SK-MEL-5 (cell line): ENCODE data around the gene RSPH1. TPM values are rescaled to one million over a fixed set of nuclear protein-coding genes. Genes with fewer than 3 reads are reported as not detected.
"Not testable (repeated sequence)": the region's sequence is repeated elsewhere in the genome, so short reads cannot be mapped to it uniquely, and the experiment has no call there.

Experiments
- DNase-seq: peaks from one replicate; pipeline ENCODE4 v3.0.0-alpha.2; 2016; ENCODE audit warnings: low read depth, low spot score
- in situ Hi-C: cut with HindIII; loops from 2 replicates; pipeline ENCODE4 v1.10.0; 2016; ENCODE audit warnings: low sequenced_read_pairs, high pct_unique_total_duplicates, low pct_unique_long_range_greater_than_20kb
- total RNA-seq: library from RNA; depleted of rRNA; stranded (reverse); fragments of >200 nt; shearing (Covaris generic); gene quantifications from 2 replicates; pipeline ENCODE4 v1.2.3, GENCODE V29; 2014

The RSPH1 gene
- total RNA-seq, 1 experiment from 2014 or later: 0.11 TPM

GRCh38 chr21:42476388-42477331 is 19.4 kb downstream of the RSPH1 start:
- in situ Hi-C loops: no loop called here
- DNase-seq: no peak

- in situ Hi-C loops: no loop called here
These were observed 20.3 kb downstream of the RSPH1 start for GRCh38 chr21:42475526-42476387.

GRCh38 chr21:42475036-42475435 is 21.0 kb downstream of the RSPH1 start:
- no peak for DNase-seq
- in situ Hi-C loops: no loop called here

More at GRCh38 chr21:42475526-42476387, 20.3 kb downstream of the RSPH1 start:
- no peak for DNase-seq

- in situ Hi-C loops: no loop called here
- DNase-seq: no peak
These were observed 21.8 kb downstream of the RSPH1 start for GRCh38 chr21:42474043-42474831.

- in situ Hi-C loops: no loop called here
- no peak for DNase-seq
These were observed 22.5 kb downstream of the RSPH1 start for GRCh38 chr21:42473498-42474042.

- no peak for DNase-seq
- in situ Hi-C loops: no loop called here
These were observed 23.5 kb downstream of the RSPH1 start for GRCh38 chr21:42472521-42472920.

- in situ Hi-C loops: no loop called here
- no peak for DNase-seq
These were observed 24.2 kb downstream of the RSPH1 start for GRCh38 chr21:42471716-42472330.

- no peak for DNase-seq
- in situ Hi-C loops: no loop called here
These were observed 24.8 kb downstream of the RSPH1 start for GRCh38 chr21:42471206-42471605.

GRCh38 chr21:42469726-42470125 is 26.3 kb downstream of the RSPH1 start:
- in situ Hi-C loops, DNase-seq: not testable (repeated sequence)

GRCh38 chr21:42469272-42469671 is 26.8 kb downstream of the RSPH1 start:
- DNase-seq: no peak
- in situ Hi-C loops: no loop called here

GRCh38 chr21:42468491-42469131 is 27.4 kb downstream of the RSPH1 start:
- no peak for DNase-seq
- in situ Hi-C loops: no loop called here

- in situ Hi-C loops: no loop called here
- DNase-seq: peak; percentile 60
These were observed 28.7 kb downstream of the RSPH1 start for GRCh38 chr21:42467140-42467983.

GRCh38 chr21:42466700-42467099 is 29.3 kb downstream of the RSPH1 start:
- in situ Hi-C loops: no loop called here
- no peak for DNase-seq

GRCh38 chr21:42465803-42466127 is 30.3 kb downstream of the RSPH1 start:
- in situ Hi-C loops: no loop called here
- no peak for DNase-seq

- in situ Hi-C loops: no loop called here
- no peak for DNase-seq
These were observed 30.8 kb downstream of the RSPH1 start for GRCh38 chr21:42465008-42465802.
